GM21723 (cell line): ENCODE results near the gene TSGA10IP.
"Not testable (repeated sequence)": the region's sequence is repeated elsewhere in the genome, so short reads cannot be mapped to it uniquely, and the experiment has no call there.

Source experiments
- ATAC-seq: cut with Tn5 transposase; IDR thresholded peaks from one replicate; pipeline ENCODE4 v1.9.1; 2021; ENCODE audit warnings: mild to moderate bottlenecking, moderate library complexity; ENCODE audit not compliant: unreplicated experiment

Gene TSGA10IP

GRCh38 chr11:65945941-65946558 is 770 bp downstream of the TSGA10IP start:
- ATAC-seq: no peak

DNA sequence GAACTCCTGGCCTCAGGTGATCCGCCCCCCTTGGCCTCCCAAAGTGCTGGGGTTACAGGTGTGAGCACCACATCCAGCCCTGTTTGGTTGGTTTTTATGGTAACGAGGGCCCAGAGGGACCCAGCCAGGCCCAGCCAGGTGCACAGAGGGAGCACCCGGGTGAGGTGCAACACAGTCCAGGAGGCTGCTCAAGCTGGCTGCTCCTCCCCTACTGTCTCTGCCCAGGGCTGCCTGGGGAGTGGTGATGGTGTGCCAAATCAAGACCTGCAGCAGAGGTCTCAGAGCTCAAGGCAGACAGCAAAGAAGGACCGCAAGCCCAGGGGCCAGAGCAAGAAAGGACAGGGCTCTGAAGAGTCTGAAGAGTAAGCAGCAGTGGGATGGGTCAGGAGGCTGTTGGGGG is 1.4 kb downstream of the TSGA10IP start:
- no peak for ATAC-seq

GRCh38 chr11:65947133-65947532 is 1.9 kb downstream of the TSGA10IP start:
- no peak for ATAC-seq

- no peak for ATAC-seq
Measured at GRCh38 chr11:65947603-65948125, 2.4 kb downstream of the TSGA10IP start.

GRCh38 chr11:65950711-65951110 is 5.4 kb downstream of the TSGA10IP start:
- not testable (repeated sequence) for ATAC-seq

DNA sequence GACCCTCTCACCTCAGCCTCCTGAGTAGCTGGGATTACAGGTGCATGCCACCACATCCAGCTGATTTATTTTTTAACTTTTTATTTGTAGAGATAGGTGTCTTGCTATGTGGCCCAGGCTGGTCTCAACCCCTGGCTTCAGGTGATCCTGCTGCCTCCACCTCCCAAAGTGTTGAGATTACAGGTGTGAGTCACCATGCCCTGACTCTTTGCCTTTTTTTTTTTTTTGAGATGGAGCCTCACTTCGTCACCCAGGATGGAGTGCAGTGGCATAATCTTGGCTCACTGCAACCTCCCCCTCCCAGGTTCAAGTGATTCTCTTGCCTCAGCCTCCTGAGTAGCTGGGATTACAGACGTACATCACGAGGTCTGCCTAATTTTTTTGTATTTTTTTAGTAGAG is 6.4 kb downstream of the TSGA10IP start:
- not testable (repeated sequence) for ATAC-seq

GRCh38 chr11:65952052-65952521 is 6.8 kb downstream of the TSGA10IP start:
- no peak for ATAC-seq

- ATAC-seq: no peak
Measured at GRCh38 chr11:65953471-65953870, 8.2 kb downstream of the TSGA10IP start.

- no peak for ATAC-seq
Measured at GRCh38 chr11:65954771-65955170, 9.5 kb downstream of the TSGA10IP start.

DNA sequence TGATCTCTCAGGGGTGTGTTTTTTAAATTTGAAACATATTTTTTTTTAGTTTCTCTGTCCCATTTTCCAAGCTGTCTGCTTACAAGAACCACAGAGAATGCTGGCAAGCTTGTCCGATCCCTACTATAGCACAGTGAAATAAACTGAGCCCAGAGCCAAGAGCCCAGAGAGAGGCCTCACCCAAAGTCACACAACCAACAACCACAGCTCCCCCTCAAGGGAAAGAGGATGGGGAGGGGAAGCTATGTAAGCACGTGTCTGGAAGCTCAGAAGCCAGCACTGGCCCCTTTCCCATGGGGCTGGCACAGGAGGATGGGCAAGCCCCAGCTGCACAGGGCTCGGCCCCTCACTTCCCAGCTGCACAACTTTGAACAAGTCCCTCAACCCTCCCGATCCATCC is 13.0 kb downstream of the TSGA10IP start:
- no peak for ATAC-seq

- ATAC-seq: no peak
Measured at GRCh38 chr11:65958774-65959420, 13.6 kb downstream of the TSGA10IP start.

GRCh38 chr11:65960824-65961266 is 15.6 kb downstream of the TSGA10IP start:
- no peak for ATAC-seq

GRCh38 chr11:65961267-65962140 is 16.2 kb downstream of the TSGA10IP start, which contains the start of gene SART1:
SART1 (plus strand) TSS chr11:65961734; CDS start chr11:65961781, 47 bp downstream.
- ATAC-seq: peak; percentile 79

DNA sequence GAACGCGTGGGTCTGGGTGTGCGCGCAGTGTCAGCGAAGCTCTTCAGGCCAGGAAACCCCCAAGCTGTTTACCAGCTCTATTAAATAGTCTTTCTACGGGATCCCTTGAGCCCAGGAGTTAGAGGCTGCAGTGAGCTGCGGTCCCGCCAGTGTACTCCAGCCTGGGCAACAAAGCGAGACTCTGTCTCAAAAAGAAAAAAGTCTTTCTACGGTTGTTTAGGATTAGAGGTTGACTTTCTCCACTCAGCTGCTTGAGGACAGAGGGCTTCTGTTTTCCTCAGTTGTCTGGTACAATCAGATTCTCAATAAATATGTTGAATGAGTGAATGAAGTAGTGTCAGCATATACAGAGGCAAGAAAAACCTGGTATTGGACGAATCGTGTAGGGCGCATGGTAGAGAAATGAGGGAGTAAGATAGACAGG is 16.9 kb downstream of the TSGA10IP start:
- no peak for ATAC-seq

DNA sequence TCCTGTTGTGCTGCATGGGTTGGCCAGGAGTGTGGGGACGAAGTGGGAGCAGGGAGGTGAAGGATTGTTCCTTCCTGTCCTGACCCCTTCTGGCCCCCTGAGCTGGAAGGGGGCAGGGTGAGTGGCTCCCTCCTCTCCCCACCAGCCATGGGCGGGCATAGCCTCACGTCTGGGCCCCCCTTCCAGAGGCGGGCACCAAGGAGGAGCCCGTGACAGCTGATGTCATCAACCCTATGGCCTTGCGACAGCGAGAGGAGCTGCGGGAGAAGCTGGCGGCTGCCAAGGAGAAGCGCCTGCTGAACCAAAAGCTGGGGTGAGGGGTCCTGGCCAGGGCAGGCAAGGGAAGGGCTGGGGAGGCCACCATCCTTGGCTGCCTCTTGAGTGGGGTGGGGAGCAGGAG is 19.6 kb downstream of the TSGA10IP start:
- no peak for ATAC-seq

DNA sequence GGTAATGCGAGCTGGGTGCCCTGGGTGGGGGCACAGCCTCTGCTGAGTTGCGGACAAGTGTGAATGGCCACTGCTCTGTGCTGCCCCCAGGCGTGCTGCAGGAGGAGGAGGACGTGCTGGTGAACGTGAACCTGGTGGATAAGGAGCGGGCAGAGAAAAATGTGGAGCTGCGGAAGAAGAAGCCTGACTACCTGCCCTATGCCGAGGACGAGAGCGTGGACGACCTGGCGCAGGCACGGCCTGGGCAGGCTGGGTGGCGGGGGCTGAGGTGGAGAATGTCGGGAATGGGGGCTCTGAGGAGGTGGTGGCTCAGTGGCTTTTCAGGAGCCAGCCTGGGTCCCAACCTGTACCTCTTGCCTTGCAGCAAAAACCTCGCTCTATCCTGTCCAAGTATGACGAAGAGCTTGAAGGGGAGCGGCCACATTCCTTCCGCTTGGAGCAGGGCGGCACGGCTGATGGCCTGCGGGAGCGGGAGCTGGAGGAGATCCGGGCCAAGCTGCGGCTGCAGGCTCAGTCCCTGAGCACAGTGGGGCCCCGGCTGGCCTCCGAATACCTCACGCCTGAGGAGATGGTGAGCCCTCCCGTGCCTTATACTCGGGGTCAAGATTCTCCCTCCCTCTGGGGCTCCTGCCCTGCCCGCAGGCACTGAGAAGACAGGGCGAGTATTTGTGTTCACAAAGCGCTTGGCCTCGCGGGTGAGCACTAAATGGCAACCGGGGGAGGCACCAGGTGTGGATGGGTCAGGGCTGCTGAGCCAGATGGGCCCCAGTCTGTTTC is 20.9 kb downstream of the TSGA10IP start:
- no peak for ATAC-seq

DNA sequence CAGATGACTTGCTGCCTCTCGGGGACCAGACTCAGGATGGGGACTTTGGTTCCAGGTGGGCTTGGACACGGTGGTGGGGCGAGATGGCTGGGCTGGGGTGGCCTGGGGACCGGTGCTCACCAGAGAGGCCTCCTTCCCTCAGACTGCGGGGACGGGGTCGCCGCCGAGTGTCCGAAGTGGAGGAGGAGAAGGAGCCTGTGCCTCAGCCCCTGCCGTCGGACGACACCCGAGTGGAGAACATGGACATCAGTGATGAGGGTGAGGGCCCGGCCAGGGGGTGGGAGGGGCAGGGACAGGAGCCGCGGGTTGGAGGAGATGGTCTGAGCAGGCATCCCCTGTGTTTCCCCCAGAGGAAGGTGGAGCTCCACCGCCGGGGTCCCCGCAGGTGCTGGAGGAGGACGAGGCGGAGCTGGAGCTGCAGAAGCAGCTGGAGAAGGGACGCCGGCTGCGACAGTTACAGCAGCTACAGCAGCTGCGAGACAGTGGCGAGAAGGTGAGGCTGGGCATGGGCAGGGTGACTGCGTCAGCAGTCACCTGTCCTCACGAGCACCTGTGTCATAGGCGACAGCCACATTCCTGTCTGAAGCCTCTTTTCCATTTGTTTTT is 22.2 kb downstream of the TSGA10IP start:
- ATAC-seq: no peak

GRCh38 chr11:65968600-65969482 is 23.6 kb downstream of the TSGA10IP start:
- no peak for ATAC-seq

- ATAC-seq: no peak
Measured at GRCh38 chr11:65972116-65972515, 26.8 kb downstream of the TSGA10IP start.
